Tibial artery (tissue), 4 donors: ENCODE measurements around the gene TMEM248.
"Not testable (repeated sequence)": the region's sequence is repeated elsewhere in the genome, so short reads cannot be mapped to it uniquely, and the experiment has no call there.

ENCODE experiments used
- DNase-seq, 2 donors: peaks; one replicate each; pipeline ENCODE4 v3.0.0-alpha.2; 2019
- H3K27ac ChIP-seq, 2 donors: fragments of 200-600 bp; sonication (generic) in 1 of 2; 1 replicate in 1 of 2; 2 replicates in 1 of 2; pipeline ENCODE4 v1.5.1; 2018 to 2019; ENCODE audit warnings: mild to moderate bottlenecking in 1 of 2
- H3K27me3 ChIP-seq, 2 donors: fragments of 200-600 bp; sonication (generic) in 1 of 2; one replicate each; pipeline versions ENCODE4 v1.5.1 to v1.6.0; 2016 to 2019
- H3K36me3 ChIP-seq, 3 donors: fragments of 200-600 bp; sonication (generic) in 2 of 3; one replicate each; pipeline ENCODE4 v1.5.1; 2016 to 2019; ENCODE audit warnings: mild to moderate bottlenecking in 2 of 3
- H3K4me1 ChIP-seq, 4 donors: fragments of 200-600 bp; sonication (generic) in 2 of 4; 1 replicate in 3 of 4; 2 replicates in 1 of 4; pipeline ENCODE4 v1.5.1; 2016 to 2019
- H3K4me3 ChIP-seq, 2 donors: fragments of 200-600 bp; sonication (generic) in 1 of 2; 1 replicate in 1 of 2; 2 replicates in 1 of 2; pipeline ENCODE4 v1.5.1; 2018 to 2019; ENCODE audit warnings: mild to moderate bottlenecking in 2 of 2
- H3K9me3 ChIP-seq, 3 donors: fragments of 200-600 bp; sonication (generic) in 1 of 3; one replicate each; pipeline ENCODE4 v1.5.1; 2016 to 2019
- intact Hi-C: fragments of 100-400 bp; cut with DNase I; formaldehyde crosslinking; loops from one replicate; pipeline ENCODE4 v1.15.0; 2023; ENCODE audit warnings: low total_unique reads
- TF ChIP-seq, protein P1 (sequence below), 2 experiments: fragments of 200-600 bp in 1 of 2; fragments of 450-650 bp in 1 of 2; IDR thresholded peaks; one replicate each; pipeline ENCODE4 v1.5.1; 2017 to 2019; ENCODE audit warnings: antibody characterized with exemption in 2 of 2, mild to moderate bottlenecking in 1 of 2, moderate library complexity in 1 of 2

Gene TMEM248

GRCh38 chr7:66905278-66905677, 15.7 kb upstream of the TMEM248 start:
- no peak overlapping the region for H3K27ac ChIP-seq
- peaks cover 0 to 41% (median 11%) of the 10 kb centered on the region in 3 donors for H3K36me3 ChIP-seq
- H3K4me1 ChIP-seq, result no peaks in the 10 kb centered on the region
- H3K4me3 ChIP-seq, result no peak overlapping the region
- DNase-seq, result no peak
- TF ChIP-seq, protein P1, sequence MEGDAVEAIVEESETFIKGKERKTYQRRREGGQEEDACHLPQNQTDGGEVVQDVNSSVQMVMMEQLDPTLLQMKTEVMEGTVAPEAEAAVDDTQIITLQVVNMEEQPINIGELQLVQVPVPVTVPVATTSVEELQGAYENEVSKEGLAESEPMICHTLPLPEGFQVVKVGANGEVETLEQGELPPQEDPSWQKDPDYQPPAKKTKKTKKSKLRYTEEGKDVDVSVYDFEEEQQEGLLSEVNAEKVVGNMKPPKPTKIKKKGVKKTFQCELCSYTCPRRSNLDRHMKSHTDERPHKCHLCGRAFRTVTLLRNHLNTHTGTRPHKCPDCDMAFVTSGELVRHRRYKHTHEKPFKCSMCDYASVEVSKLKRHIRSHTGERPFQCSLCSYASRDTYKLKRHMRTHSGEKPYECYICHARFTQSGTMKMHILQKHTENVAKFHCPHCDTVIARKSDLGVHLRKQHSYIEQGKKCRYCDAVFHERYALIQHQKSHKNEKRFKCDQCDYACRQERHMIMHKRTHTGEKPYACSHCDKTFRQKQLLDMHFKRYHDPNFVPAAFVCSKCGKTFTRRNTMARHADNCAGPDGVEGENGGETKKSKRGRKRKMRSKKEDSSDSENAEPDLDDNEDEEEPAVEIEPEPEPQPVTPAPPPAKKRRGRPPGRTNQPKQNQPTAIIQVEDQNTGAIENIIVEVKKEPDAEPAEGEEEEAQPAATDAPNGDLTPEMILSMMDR (IDR thresholded peaks at IDR 0.05), result no peak
- no peaks in the 10 kb centered on the region for H3K27me3 ChIP-seq
- intact Hi-C loops, result no loop called here
- no peaks in the 10 kb centered on the region for H3K9me3 ChIP-seq

GRCh38 chr7:66905689-66906088, 15.3 kb upstream of the TMEM248 start:
- intact Hi-C loops, result no loop called here
- H3K9me3 ChIP-seq, result no peaks in the 10 kb centered on the region
- no peak overlapping the region for H3K4me3 ChIP-seq
- H3K4me1 ChIP-seq, result no peaks in the 10 kb centered on the region
- H3K36me3 ChIP-seq, result peaks cover 0 to 40% (median 11%) of the 10 kb centered on the region in 3 donors
- H3K27ac ChIP-seq, result no peak overlapping the region
- TF ChIP-seq, protein P1 (IDR thresholded peaks at IDR 0.05), result no peak
- no peak for DNase-seq
- H3K27me3 ChIP-seq, result no peaks in the 10 kb centered on the region

DNA sequence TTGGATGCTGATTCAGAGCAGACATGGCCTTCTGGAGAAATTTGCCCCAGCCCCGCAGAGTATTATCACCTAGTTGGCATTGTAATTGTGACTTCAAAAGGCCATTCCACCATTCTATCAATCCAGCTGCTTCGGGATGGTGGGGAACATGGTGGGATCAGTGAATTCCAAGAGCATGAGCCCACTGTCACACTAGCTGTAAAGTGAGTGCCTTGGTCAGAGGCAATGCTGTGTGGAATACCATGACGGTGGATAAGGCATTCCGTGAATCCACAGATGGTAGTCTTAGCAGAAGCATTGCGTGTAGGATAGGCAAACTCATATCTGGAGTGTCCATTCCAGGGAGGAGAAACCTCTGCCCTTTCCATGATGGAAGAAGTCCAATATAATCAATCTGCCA, 13.3 kb upstream of the TMEM248 start:
- Histone ChIP-seq H3K36me3 (peaks cover 0 to 22% (median 0%) of the 10 kb centered on the region in 3 donors), H3K27me3 (no peaks in the 10 kb centered on the region), H3K4me1 (no peaks in the 10 kb centered on the region), H3K4me3 (no peak overlapping the region), H3K9me3 (no peaks in the 10 kb centered on the region), H3K27ac (no peak overlapping the region)
- TF ChIP-seq, protein P1 (IDR thresholded peaks at IDR 0.05), result no peak
- no peak for DNase-seq
- intact Hi-C loops, result no loop called here

DNA sequence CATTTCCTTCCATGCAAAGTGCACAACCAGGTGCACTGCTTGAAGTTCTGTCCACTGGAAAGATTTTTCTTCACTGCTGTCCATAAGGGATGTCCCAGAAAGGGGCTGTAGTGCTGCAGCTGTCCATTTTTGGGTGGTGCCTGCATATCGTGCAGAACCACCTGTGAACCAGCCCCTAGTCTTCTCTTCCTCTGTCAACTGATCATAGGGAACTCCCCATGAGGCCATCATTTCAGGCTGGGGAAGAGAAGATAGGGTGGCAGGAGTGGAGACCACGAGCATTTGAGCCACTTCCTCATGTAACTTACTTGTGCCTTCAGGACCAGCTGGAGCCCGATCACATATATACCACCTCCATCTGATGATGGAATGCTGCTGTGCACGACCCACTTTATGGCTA, 12.4 kb upstream of the TMEM248 start:
- H3K4me3 ChIP-seq, H3K27me3 ChIP-seq: not testable (repeated sequence)
- H3K36me3 ChIP-seq, result peaks cover 0 to 14% (median 0%) of the 10 kb centered on the region in 3 donors

DNA sequence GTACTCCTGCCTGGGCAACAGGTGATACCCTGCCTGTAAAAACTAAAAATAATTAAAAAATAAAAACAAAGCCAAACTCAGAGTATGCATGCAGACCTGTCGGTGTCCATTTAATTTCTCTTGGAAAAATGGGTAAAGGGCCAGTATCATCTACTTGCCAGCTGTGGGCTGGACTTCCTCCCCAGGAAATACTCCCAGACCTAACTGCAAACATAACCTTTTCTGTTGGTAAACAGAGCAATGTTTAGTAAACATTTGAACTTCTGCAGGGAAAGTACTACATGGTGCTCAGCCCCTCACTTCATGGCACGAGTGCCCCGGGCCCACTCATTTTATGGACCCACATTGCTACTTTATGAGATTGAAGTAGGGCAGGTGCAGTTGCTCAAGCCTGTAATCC, 10.2 kb upstream of the TMEM248 start:
- no peaks in the 10 kb centered on the region for H3K4me1 ChIP-seq
- H3K9me3 ChIP-seq, result no peaks in the 10 kb centered on the region
- H3K36me3 ChIP-seq, result peaks cover 0 to 5% (median 0%) of the 10 kb centered on the region in 3 donors
- TF ChIP-seq, protein P1 (IDR thresholded peaks at IDR 0.05), result no peak
- no peak overlapping the region for H3K27ac ChIP-seq
- intact Hi-C loops, result no loop called here
- H3K4me3 ChIP-seq, result no peak overlapping the region
- no peaks in the 10 kb centered on the region for H3K27me3 ChIP-seq
- no peak for DNase-seq

More for the DNA sequence above, 12.4 kb upstream of the TMEM248 start:
- H3K9me3 ChIP-seq, intact Hi-C loops, H3K27ac ChIP-seq, DNase-seq, H3K4me1 ChIP-seq: not testable (repeated sequence)

- H3K27ac ChIP-seq, intact Hi-C loops, DNase-seq: not testable (repeated sequence)
Observed at GRCh38 chr7:66911191-66911590, 9.8 kb upstream of the TMEM248 start.

GRCh38 chr7:66912195-66912594, 8.8 kb upstream of the TMEM248 start:
- no peaks in the 10 kb centered on the region for H3K4me1 ChIP-seq
- H3K4me3 ChIP-seq, result no peak overlapping the region
- H3K9me3 ChIP-seq, result no peaks in the 10 kb centered on the region
- H3K27me3 ChIP-seq, result no peaks in the 10 kb centered on the region
- intact Hi-C loops, result no loop called here
- no peaks in the 10 kb centered on the region for H3K36me3 ChIP-seq
- no peak for DNase-seq
- H3K27ac ChIP-seq, result no peak overlapping the region
- TF ChIP-seq, protein P1 (IDR thresholded peaks at IDR 0.05), result no peak

More at GRCh38 chr7:66911191-66911590, 9.8 kb upstream of the TMEM248 start:
- not testable (repeated sequence) for H3K4me3 ChIP-seq, H3K36me3 ChIP-seq, H3K4me1 ChIP-seq, H3K9me3 ChIP-seq, H3K27me3 ChIP-seq
